Measurements from ENCODE around the gene MARS1. TPM values are rescaled to one million over a fixed set of nuclear protein-coding genes. Genes with fewer than 3 reads are reported as not detected.
"Not testable (repeated sequence)": the region's sequence is repeated elsewhere in the genome, so short reads cannot be mapped to it uniquely, and the experiment has no call there.

The MARS1 gene
- total and polyA plus RNA-seq, 8 donors: 92.5 to 168 (median 110) TPM

GRCh38 chr12:57441846-57442427 is 45.9 kb upstream of the MARS1 start:
- no peak for DNase-seq
- Histone ChIP-seq H3K27ac (no peak overlapping the region), H3K27me3 (no peaks in the 10 kb centered on the region), H3K4me3 (no peak overlapping the region), H3K9me3 (peaks cover 0 to 7% of the 10 kb centered on the region in 2 donors), H3K36me3 (no peaks in the 10 kb centered on the region), H3K4me1 (no peaks in the 10 kb centered on the region)
- ATAC-seq: no peak
- no peak for TF ChIP-seq CTCF (IDR thresholded peaks at IDR 0.05)
- intact Hi-C loops (cut with DNase I): no loop called here

- DNase-seq; ATAC-seq; H3K27me3 ChIP-seq; H3K9me3 ChIP-seq; H3K36me3 ChIP-seq; H3K4me3 ChIP-seq; H3K27ac ChIP-seq; H3K4me1 ChIP-seq; intact Hi-C loops (cut with DNase I): not testable (repeated sequence)
These were observed 43.5 kb upstream of the MARS1 start for GRCh38 chr12:57444337-57444736.

- ATAC-seq (no peak), DNase-seq (no peak)
- Histone ChIP-seq H3K4me3 (no peak overlapping the region), H3K4me1 (no peaks in the 10 kb centered on the region), H3K27ac (no peak overlapping the region), H3K36me3 (no peaks in the 10 kb centered on the region), H3K9me3 (peaks cover 0 to 7% of the 10 kb centered on the region in 2 donors), H3K27me3 (no peaks in the 10 kb centered on the region)
- TF ChIP-seq CTCF (IDR thresholded peaks at IDR 0.05): no peak
- intact Hi-C loops (cut with DNase I): no loop called here
These were observed 43.1 kb upstream of the MARS1 start for GRCh38 chr12:57444744-57445143.

- peaks cover 0 to 4% of the 10 kb centered on the region in 2 donors for H3K9me3 ChIP-seq
- DNase-seq (no peak), ATAC-seq (no peak)
- no peaks in the 10 kb centered on the region for H3K4me1 ChIP-seq
- H3K36me3 ChIP-seq: no peaks in the 10 kb centered on the region
- H3K27ac ChIP-seq: no peak overlapping the region
- H3K27me3 ChIP-seq: no peaks in the 10 kb centered on the region
- TF ChIP-seq CTCF (IDR thresholded peaks at IDR 0.05): no peak
- H3K4me3 ChIP-seq: no peak overlapping the region
- intact Hi-C loops (cut with DNase I): no loop called here
These were observed 41.4 kb upstream of the MARS1 start for GRCh38 chr12:57446292-57446960.

GRCh38 chr12:57448669-57449068 is 39.2 kb upstream of the MARS1 start:
- H3K9me3 ChIP-seq: no peaks in the 10 kb centered on the region

More at GRCh38 chr12:57448669-57449068, 39.2 kb upstream of the MARS1 start:
- TF ChIP-seq CTCF (IDR thresholded peaks at IDR 0.05): no peak
- no peak for ATAC-seq
- Histone ChIP-seq H3K27me3 (no peaks in the 10 kb centered on the region), H3K36me3 (no peaks in the 10 kb centered on the region), H3K4me3 (no peak overlapping the region), H3K27ac (no peak overlapping the region), H3K4me1 (no peaks in the 10 kb centered on the region)
- intact Hi-C loops (cut with DNase I): no loop called here
- DNase-seq: no peak

All from left lung (tissue), 10 donors.